ENCODE measurements around the gene KCNK13. TPM values are rescaled to one million over a fixed set of nuclear protein-coding genes. Genes with fewer than 3 reads are reported as not detected.

Gene KCNK13
- total and polyA plus RNA-seq, 9 of the 15 experiments (the other 6 are each of a cell fraction or from before 2014, with no cell fraction given), result 0.03 to 0.05 TPM; not detected in 7

- Histone ChIP-seq H3K9me3 (replicated peaks; ENCODE audit: control insufficient read depth, insufficient read depth, low read depth, low read length) (no peaks in the 10 kb centered on the region), H3K79me2 (ENCODE audit: control insufficient read depth, insufficient read depth, low read length) (no peaks in the 10 kb centered on the region), H3K4me1 (replicated peaks in 1 of 2; ENCODE audit: control insufficient read depth in 2 of 2, insufficient read depth in 2 of 2, low read length in 2 of 2) (no peaks in the 10 kb centered on the region), H4K20me1 (replicated peaks; ENCODE audit: control insufficient read depth, insufficient read depth, low read length) (no peaks in the 10 kb centered on the region), H3K9me1 (ENCODE audit: control insufficient read depth, insufficient read depth, low read length) (no peaks in the 10 kb centered on the region), H3K36me3 (ENCODE audit: control insufficient read depth, insufficient read depth, low read length) (no peaks in the 10 kb centered on the region), H3K27me3 (ENCODE audit: control insufficient read depth in 2 of 2, insufficient read depth in 2 of 2, low read length in 2 of 2) (peaks cover 0 to 15% of the 10 kb centered on the region in 2 experiments; a peak in 3 of 5 replicates), H3K4me3 (no peak overlapping the region), H3K27ac (ENCODE audit: extremely low read depth, low read depth, low read length) (no peak overlapping the region), H2AFZ (ENCODE audit: low read depth, low read length) (no peak overlapping the region), H3K9ac (ENCODE audit: insufficient read depth in 1 of 2, low read depth in 2 of 2, low read length in 2 of 2) (no peak overlapping the region), H3K4me2 (ENCODE audit: insufficient read depth, low read length) (no peak overlapping the region)
- FAIRE-seq, result no peak
- WGBS (ENCODE audit: insufficient coverage, low coverage, missing lambda C conversion rate), result 0% methylated on average over 4 of the region's 4 CpGs
- TF ChIP-seq SRSF7 (optimal IDR thresholded peaks at IDR 0.05; ENCODE audit: low read depth, low read length) (no peak), CCAR2 (IDR thresholded peaks at IDR 0.05; ENCODE audit: low read depth, low read length) (no peak), FOXK1 (CRISPR knock-in tag; IDR thresholded peaks at IDR 0.05; ENCODE audit: borderline replicate concordance) (no peak), GTF3C2 (IDR thresholded peaks at IDR 0.05; ENCODE audit: borderline replicate concordance, extremely low read depth, insufficient read length) (no peak), TAF9B (IDR thresholded peaks at IDR 0.05; ENCODE audit: partially characterized antibody) (no peak), RBM25 (IDR thresholded peaks at IDR 0.05; ENCODE audit: low read depth, low read length, severe bottlenecking) (no peak)
- CTCF ChIA-PET (ENCODE audit: low intra/inter-chr PET ratio), result no interaction called here
- POLR2A ChIA-PET, result no interaction called here
- intact Hi-C loops (cut with micrococcal nuclease), result no loop called here
- DNase-seq (ENCODE audit: extremely low read depth in 1 of 4, low spot score in 3 of 4), result no peak
- in situ Hi-C loops (cut with MboI), result no loop called here
- ATAC-seq, result no peak
- BruUV-seq (replicated peaks), result no TSS peak
These were observed 75.1 kb downstream of the KCNK13 start for GRCh38 chr14:90136904-90137303.
